Measurements from ENCODE around the gene MVB12B.

DNA sequence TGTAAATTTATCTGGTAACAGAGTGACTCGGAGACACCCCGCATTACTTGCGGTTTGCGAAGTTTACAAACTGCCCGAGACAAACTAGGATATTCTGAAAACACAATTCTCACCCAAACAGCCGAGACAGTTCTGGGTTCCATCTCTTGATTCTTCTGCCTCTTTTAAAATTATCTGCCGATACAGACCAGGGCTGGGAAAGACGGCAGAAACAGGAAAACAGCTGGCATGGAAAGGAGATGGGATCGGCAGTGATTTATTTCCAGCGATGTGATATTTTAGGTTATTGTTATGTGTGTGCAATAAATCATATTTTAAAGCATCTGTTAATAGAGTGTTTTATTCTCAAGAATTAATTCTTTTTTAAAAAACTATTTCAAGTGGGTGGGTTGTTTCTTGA lies 193.8 kb downstream of the MVB12B start:
- TF ChIP-seq, protein P1, sequence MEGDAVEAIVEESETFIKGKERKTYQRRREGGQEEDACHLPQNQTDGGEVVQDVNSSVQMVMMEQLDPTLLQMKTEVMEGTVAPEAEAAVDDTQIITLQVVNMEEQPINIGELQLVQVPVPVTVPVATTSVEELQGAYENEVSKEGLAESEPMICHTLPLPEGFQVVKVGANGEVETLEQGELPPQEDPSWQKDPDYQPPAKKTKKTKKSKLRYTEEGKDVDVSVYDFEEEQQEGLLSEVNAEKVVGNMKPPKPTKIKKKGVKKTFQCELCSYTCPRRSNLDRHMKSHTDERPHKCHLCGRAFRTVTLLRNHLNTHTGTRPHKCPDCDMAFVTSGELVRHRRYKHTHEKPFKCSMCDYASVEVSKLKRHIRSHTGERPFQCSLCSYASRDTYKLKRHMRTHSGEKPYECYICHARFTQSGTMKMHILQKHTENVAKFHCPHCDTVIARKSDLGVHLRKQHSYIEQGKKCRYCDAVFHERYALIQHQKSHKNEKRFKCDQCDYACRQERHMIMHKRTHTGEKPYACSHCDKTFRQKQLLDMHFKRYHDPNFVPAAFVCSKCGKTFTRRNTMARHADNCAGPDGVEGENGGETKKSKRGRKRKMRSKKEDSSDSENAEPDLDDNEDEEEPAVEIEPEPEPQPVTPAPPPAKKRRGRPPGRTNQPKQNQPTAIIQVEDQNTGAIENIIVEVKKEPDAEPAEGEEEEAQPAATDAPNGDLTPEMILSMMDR (IDR thresholded peaks at IDR 0.05) = no peak
- TF ChIP-seq POLR2A (IDR thresholded peaks at IDR 0.05) = no peak

Measured in vagina (tissue), 2 donors.